GM18867 (cell line): ENCODE data around the gene UGT1A7.
"Not testable (repeated sequence)": the region's sequence is repeated elsewhere in the genome, so short reads cannot be mapped to it uniquely, and the experiment has no call there.

Experiments
- ATAC-seq: cut with Tn5 transposase; IDR thresholded peaks from one replicate; pipeline ENCODE4 v1.9.1; 2021; ENCODE audit warnings: mild to moderate bottlenecking, moderate library complexity; ENCODE audit not compliant: unreplicated experiment

UGT1A7 gene

DNA sequence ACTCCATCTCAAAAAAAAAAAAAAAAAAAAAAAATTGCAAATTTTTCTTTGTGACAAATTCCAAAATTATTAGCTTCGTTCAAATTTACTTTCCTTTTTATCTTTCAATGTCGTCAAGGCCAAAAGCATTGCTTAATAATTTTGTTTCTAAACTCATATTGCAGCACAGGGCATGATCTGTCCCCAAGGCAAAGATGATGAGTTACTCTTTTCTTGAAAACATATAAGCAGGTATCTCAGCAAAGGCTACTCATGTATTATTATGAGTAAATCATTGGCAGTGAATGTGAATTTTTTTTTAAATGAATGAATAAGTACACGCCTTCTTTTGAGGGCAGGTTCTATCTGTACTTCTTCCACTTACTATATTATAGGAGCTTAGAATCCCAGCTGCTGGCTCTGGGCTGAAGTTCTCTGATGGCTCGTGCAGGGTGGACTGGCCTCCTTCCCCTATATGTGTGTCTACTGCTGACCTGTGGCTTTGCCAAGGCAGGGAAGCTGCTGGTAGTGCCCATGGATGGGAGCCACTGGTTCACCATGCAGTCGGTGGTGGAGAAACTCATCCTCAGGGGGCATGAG lies at the start of gene UGT1A7:
Gene UGT1A7 (plus strand): TSS at position 381 of the 579 bp plus-strand sequence. CDS start 37 bp downstream, at position 418.
- no peak for ATAC-seq

GRCh38 chr2:233636306-233636705 lies 45.4 kb upstream of the UGT1A7 start, which contains the start of gene UGT1A10:
TSS of gene UGT1A10 (plus strand) at chr2:233636448. CDS start at chr2:233636523, 75 bp downstream.
- ATAC-seq: not testable (repeated sequence)

- ATAC-seq: no peak
Observed at GRCh38 chr2:233638836-233639235, 42.9 kb upstream of the UGT1A7 start.

- no peak for ATAC-seq
Observed at GRCh38 chr2:233639860-233640259, 41.8 kb upstream of the UGT1A7 start.

- no peak for ATAC-seq
Observed at GRCh38 chr2:233643128-233643527, 38.6 kb upstream of the UGT1A7 start.

DNA sequence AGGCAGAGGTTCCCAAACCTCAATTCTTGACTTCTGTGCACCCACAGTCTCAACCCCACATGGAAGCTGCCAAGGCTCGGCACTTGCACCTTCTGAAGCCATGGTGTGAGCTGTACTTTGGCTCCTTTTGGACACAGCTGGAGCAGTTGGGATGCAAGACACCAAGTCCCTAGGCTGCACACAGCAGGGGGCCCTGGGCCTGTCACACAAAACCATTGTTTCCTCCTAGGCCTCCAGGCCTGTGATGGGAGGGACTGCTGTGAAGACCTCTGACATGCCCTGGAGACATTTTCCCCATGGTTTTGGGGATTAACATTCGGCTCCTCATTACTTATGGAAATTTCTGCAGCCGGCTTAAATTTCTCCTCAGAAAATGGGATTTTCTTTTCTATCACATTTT lies 35.7 kb upstream of the UGT1A7 start:
- ATAC-seq: not testable (repeated sequence)

GRCh38 chr2:233650981-233651380 lies 30.7 kb upstream of the UGT1A7 start:
- no peak for ATAC-seq

DNA sequence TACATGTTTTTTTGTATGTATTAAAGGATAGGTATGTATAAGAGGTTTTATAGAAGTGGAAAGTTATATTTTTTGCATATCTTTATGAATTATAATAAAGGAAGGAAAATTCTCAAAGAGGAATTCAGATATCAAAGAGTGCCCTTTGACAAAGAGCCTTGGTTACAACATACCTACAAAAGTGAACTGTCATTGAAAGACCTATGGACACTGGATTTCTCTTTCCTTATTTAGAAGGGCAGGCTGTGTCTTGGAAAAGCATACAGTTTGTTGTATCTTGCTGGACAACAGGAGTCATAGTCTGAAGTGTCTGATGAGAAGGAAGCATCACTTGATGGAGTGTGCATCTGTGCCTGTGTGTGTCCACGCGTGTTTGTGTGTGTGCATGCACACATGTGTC lies 30.3 kb upstream of the UGT1A7 start:
- ATAC-seq: no peak

- no peak for ATAC-seq
Observed at GRCh38 chr2:233654501-233654900, 27.2 kb upstream of the UGT1A7 start.

GRCh38 chr2:233655043-233655442 lies 26.7 kb upstream of the UGT1A7 start:
- no peak for ATAC-seq

- not testable (repeated sequence) for ATAC-seq
Observed at GRCh38 chr2:233655943-233656342, 25.8 kb upstream of the UGT1A7 start.

- ATAC-seq: no peak
Observed at GRCh38 chr2:233656443-233656842, 25.3 kb upstream of the UGT1A7 start.

- ATAC-seq: no peak
Observed at GRCh38 chr2:233658610-233659009, 23.1 kb upstream of the UGT1A7 start.

DNA sequence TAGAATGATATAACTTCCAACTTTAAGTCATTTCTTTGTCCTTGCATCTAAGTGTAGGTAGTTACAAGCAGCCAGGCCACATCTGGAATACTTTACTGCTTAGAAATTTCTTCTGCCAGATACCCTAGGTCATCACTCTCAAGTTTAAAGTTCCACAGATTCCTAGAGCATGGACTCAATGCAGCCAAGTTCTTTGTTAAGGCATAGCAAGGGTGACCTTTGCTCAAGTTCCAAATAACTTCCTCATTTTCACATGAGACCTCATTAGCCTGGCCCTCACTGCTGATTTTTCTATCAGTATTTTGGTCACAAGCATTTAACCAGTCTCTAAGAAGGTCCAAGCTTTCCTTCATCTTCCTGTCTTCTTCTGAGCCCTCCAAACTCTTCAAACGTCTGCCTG lies 17.8 kb upstream of the UGT1A7 start:
- ATAC-seq: no peak

DNA sequence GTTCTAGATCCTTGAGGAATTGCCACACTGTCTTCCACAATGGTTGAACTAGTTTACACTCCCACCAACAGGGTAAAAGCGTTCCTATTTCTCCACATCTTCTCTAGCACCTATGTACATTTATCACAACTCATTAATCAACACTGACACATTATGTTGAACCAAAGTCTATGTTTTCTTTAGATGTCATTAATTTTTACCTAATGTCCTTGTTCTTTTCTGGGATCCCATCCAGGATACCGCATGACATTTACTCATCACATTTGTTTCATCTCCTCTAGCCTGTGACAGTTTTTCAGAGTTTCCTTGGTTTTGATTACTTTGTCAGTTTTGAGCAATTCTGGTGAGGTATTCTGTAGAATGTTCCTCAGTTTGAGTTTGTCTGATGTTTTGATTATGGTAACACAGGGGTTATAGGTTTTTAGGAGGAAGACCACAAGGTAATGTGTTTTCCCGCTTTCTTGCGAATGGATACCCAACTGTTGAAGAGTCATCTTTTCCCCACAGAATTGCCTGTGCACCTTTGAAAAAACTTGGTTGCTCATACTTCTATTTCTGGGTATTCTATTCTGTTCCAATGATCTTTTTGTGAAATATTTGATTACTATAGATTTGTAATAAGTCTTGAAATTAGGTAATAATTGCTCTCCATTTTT lies 13.0 kb upstream of the UGT1A7 start:
- ATAC-seq: no peak

- ATAC-seq: no peak
Observed at GRCh38 chr2:233671290-233672161, 10.2 kb upstream of the UGT1A7 start, which contains the start of gene UGT1A9. TSS of gene UGT1A9 (plus strand) at chr2:233671898. CDS start at chr2:233671935, 37 bp downstream.

DNA sequence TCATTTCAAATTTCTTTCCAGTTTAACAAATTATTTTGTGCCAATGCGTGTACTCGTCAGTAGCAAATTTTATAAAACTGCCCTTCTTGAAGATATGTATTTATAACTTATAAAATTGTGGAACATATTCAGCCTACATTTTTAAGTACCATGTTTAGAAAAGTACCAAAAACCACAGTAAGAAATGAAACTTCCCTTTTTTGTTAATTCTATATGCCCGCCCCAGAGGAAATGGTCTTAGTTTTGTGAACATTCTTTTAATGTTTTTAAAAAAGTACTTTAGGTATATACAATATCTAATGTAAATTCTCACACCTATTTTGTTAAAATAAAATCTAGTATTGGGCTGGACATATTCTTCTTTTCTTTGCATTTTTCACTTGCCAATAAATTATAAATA lies 8.8 kb upstream of the UGT1A7 start:
- ATAC-seq: no peak

DNA sequence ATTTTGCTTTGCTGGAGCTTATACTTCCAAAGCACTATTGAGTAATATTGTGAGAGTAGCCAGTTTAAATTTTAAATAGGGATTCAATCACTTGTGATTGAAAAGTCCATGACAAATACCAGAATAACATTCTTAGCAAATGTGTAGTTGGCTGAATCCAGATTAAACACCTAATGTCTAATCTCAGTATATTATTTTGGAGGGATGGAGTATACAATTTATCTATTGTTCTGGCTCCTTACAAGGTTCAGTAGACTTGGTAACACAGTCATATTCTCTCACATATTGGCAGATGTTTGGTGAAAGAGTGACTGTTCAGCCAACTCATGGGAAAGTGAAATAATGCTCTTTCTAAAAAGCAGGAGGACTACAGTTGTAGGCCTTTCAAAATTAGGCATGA lies 7.8 kb upstream of the UGT1A7 start:
- no peak for ATAC-seq

DNA sequence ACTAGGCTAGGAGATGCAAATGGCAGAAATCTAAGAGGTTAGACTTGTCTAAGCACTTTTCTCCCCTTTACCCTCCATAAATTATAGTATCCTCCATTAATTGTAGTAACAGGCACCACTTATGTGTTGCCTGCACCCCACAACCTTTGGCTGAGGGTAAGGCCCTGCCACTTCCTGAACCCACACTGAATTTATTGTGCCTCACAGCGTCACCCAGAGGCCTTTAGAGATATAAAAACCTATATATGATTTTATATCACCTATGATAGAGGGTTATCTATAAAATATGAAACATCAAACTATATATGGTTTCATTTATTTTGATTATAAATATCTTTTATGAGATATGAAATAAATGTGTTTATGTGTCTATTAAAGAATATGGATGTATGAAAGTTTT lies 7.4 kb upstream of the UGT1A7 start:
- ATAC-seq: no peak

GRCh38 chr2:233674995-233675394 lies 6.7 kb upstream of the UGT1A7 start:
- ATAC-seq: no peak

DNA sequence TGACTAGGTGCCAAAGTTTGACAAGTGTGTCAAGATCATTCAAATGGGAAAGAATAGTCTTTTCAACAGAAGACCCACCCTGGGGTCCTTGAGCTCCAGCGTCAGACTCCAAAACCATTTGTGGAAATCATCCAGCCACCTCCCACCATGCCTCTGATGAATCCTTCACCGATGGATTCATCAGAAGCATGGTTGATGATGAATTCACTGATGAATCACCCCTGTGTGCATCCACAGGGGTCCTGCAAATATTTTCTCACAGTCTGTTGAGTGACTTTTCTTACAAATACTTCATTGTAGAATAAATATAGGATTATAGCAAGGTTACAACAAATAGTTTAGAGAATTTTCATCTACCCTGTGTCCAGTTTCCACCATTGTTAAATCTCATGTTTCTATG lies 5.7 kb upstream of the UGT1A7 start:
- no peak for ATAC-seq

- ATAC-seq: no peak
Observed at GRCh38 chr2:233679196-233679595, 2.5 kb upstream of the UGT1A7 start.
